ENCODE data around the gene CRK. TPM values are rescaled to one million over a fixed set of nuclear protein-coding genes. Genes with fewer than 3 reads are reported as not detected.

Gene CRK
- total RNA-seq, 1 experiment from 2014 or later: 41.8 TPM

- H3K9me2 ChIP-seq (replicated peaks; ENCODE audit: low read length): no peaks in the 10 kb centered on the region
- no peak overlapping the region for H3K9ac ChIP-seq (ENCODE audit: low read length)
- TF ChIP-seq CTCF (conservative IDR thresholded peaks at IDR 0.05; ENCODE audit: low read depth, low read length): no peak
- TF ChIP-seq EZH2phosphoT487 (IDR thresholded peaks at IDR 0.05; ENCODE audit: borderline replicate concordance, low read length): no peak
- TF ChIP-seq EZH2 (IDR thresholded peaks at IDR 0.05; ENCODE audit: low read length, unreplicated experiment): no peak
- POLR2A ChIA-PET (ENCODE audit: unreplicated experiment): no interaction called here
- H3K9me3 ChIP-seq (ENCODE audit: low read length): no peaks in the 10 kb centered on the region
- H4K20me1 ChIP-seq (ENCODE audit: low read length): peaks cover 88% of the 10 kb centered on the region
- no peak overlapping the region for H3K27ac ChIP-seq (ENCODE audit: low read length)
- H3K79me2 ChIP-seq (ENCODE audit: low read length): peaks cover 100% of the 10 kb centered on the region
- no peak for DNase-seq
- BruUV-seq (replicated peaks): no TSS peak
- H3K27me3 ChIP-seq (ENCODE audit: low read length): no peaks in the 10 kb centered on the region
- no peak for ATAC-seq
- peaks cover 7% of the 10 kb centered on the region for H3F3A ChIP-seq (ENCODE audit: low read length, unreplicated experiment)
- CTCF ChIA-PET: no interaction called here
- H3K4me1 ChIP-seq (ENCODE audit: insufficient read depth, low read length): no peaks in the 10 kb centered on the region; the same call in 1 of the 2 replicates
- no peak overlapping the region for H2AFZ ChIP-seq (ENCODE audit: low read length)
- intact Hi-C loops (cut with micrococcal nuclease): no loop called here
- no peak overlapping the region for H3K4me2 ChIP-seq (ENCODE audit: low read length)
- H3K4me3 ChIP-seq (ENCODE audit: low read length): no peak overlapping the region
- H3K36me3 ChIP-seq (ENCODE audit: low read depth, low read length): peaks cover 9% of the 10 kb centered on the region; the same call in 1 of the 2 replicates
These were observed 84.0 kb downstream of the CRK start for GRCh38 chr17:1371893-1372590.

Other genes starting within 250 kb of the CRK start
- gene BHLHA9, start 185.8 kb downstream of the CRK start, total RNA-seq (2014; rRNA removed): not detected in 2 replicates
- not detected in 2 replicates for gene TRARG1, start 176.6 kb downstream of the CRK start, total RNA-seq (2014; rRNA removed)
- 210 and 342 TPM in 2 replicates for gene YWHAE, start 56.0 kb downstream of the CRK start, total RNA-seq (2014; rRNA removed)
- 76.4 and 90.7 TPM in 2 replicates for gene MYO1C, start 36.5 kb upstream of the CRK start, total RNA-seq (2014; rRNA removed)
- gene INPP5K, start 60.4 kb upstream of the CRK start, total RNA-seq (2014; rRNA removed): 46.4 and 52.6 TPM in 2 replicates
- 31.2 and 31.5 TPM in 2 replicates for gene PITPNA, start 106.6 kb upstream of the CRK start, total RNA-seq (2014; rRNA removed)
- 6.2 and 17.1 TPM in 2 replicates for gene SLC43A2, start 172.6 kb upstream of the CRK start, total RNA-seq (2014; rRNA removed)
- gene SCARF1, start 189.5 kb upstream of the CRK start, total RNA-seq (2014; rRNA removed): 0.73 and 0.81 TPM in 2 replicates
- 27.6 and 27.8 TPM in 2 replicates for gene RILP, start 193.6 kb upstream of the CRK start, total RNA-seq (2014; rRNA removed)
- gene PRPF8, start 228.6 kb upstream of the CRK start, total RNA-seq (2014; rRNA removed): 103 and 126 TPM in 2 replicates

Data from PC-3 (cell line).